H1 (cell line): Measurements from ENCODE around the gene ZMPSTE24. TPM values are rescaled to one million over a fixed set of nuclear protein-coding genes. Genes with fewer than 3 reads are reported as not detected.

Experiments used
- CTCF ChIA-PET: fragments of 300-600 bp; sonication (Branson Sonifier 250); formaldehyde crosslinking; loops from one replicate; lab custom pipeline; 2021; ENCODE audit not compliant: partially characterized antibody; lab: Charles Lee
- POLR2A ChIA-PET: fragments of 300-600 bp; sonication (Branson Sonifier 250); formaldehyde crosslinking; loops from one replicate; lab custom pipeline; 2021; ENCODE audit warnings: inconsistent platforms; ENCODE audit not compliant: partially characterized antibody; lab: Charles Lee
- DNase-seq, 2 experiments: peaks; one replicate each; pipeline versions ENCODE4 v3.0.0 to v3.0.0-alpha.2; 2010 to 2022; ENCODE audit warnings: low spot score in 2 of 2, low read depth in 1 of 2, mixed read lengths in 1 of 2
- FAIRE-seq: peaks from 2 replicates; lab custom pipeline; 2011; peaks lifted over from hg19 to GRCh38; lab: Jason Lieb, UNC
- H2AFZ ChIP-seq: 2 replicates; pipeline ENCODE4 v1.8.1; 2012; ENCODE audit warnings: low read length, inconsistent platforms
- H2AK5ac ChIP-seq: 2 replicates; pipeline ENCODE4 v1.6.1; 2013; ENCODE audit warnings: low read depth, low read length
- H2BK120ac ChIP-seq: replicated peaks from 2 replicates; pipeline ENCODE3; 2013; ENCODE audit warnings: low read depth, low read length, inconsistent platforms
- H2BK12ac ChIP-seq: 2 replicates; pipeline ENCODE4 v1.6.1; 2013; ENCODE audit warnings: low read depth, low read length
- H2BK15ac ChIP-seq: 2 replicates; pipeline ENCODE4 v1.6.1; 2013; ENCODE audit warnings: low read length
- H2BK20ac ChIP-seq: 2 replicates; pipeline ENCODE4 v1.6.1; 2013; ENCODE audit warnings: low read length
- H2BK5ac ChIP-seq: 2 replicates; pipeline ENCODE4 v1.6.1; 2013; ENCODE audit warnings: low read depth, low read length
- H3K14ac ChIP-seq: 2 replicates; pipeline ENCODE4 v1.6.1; 2013; ENCODE audit warnings: inconsistent platforms; ENCODE audit not compliant: insufficient read length
- H3K18ac ChIP-seq: 2 replicates; pipeline ENCODE4 v1.6.1; 2013; ENCODE audit warnings: low read length; ENCODE audit errors: extremely low read depth
- H3K23ac ChIP-seq: 2 replicates; pipeline ENCODE4 v1.6.1; 2013; ENCODE audit warnings: inconsistent platforms; ENCODE audit not compliant: insufficient read length
- H3K23me2 ChIP-seq: 2 replicates; pipeline ENCODE4 v1.6.1; 2013; ENCODE audit warnings: low read depth, low read length
- H3K27ac ChIP-seq: 2 replicates; pipeline ENCODE4 v1.6.1; 2011; ENCODE audit warnings: low read depth, low read length, inconsistent platforms
- H3K27me3 ChIP-seq, 4 experiments: replicated peaks in 1 of 4; 1 replicate in 1 of 4; 2 replicates in 3 of 4; pipeline versions ENCODE4 v1.6.1 to v1.8.1; 2011 to 2013; ENCODE audit warnings: low read length in 3 of 4, mild to moderate bottlenecking in 3 of 4, inconsistent platforms in 2 of 4, mixed read lengths in 2 of 4, moderate library complexity in 1 of 4; ENCODE audit not compliant: control insufficient read depth in 3 of 4, insufficient read depth in 3 of 4; ENCODE audit errors: extremely low read depth in 1 of 4
- H3K36me3 ChIP-seq, 4 experiments: 2 replicates each; pipeline versions ENCODE4 v1.6.1 to v1.8.1; 2011 to 2013; ENCODE audit warnings: mild to moderate bottlenecking in 4 of 4, low read length in 3 of 4, moderate library complexity in 2 of 4, control low read depth in 1 of 4, inconsistent platforms in 1 of 4; ENCODE audit not compliant: insufficient read depth in 4 of 4, control insufficient read depth in 2 of 4
- H3K4ac ChIP-seq: replicated peaks from 2 replicates; pipeline ENCODE3; 2013; ENCODE audit warnings: low read length, low read depth, mixed read lengths, inconsistent platforms; ENCODE audit not compliant: insufficient read length
- H3K4me1 ChIP-seq, 4 experiments: replicated peaks in 1 of 4; 1 replicate in 1 of 4; 2 replicates in 3 of 4; pipeline versions ENCODE4 v1.6.1 to v1.8.1; 2011 to 2013; ENCODE audit warnings: low read length in 3 of 4, inconsistent platforms in 2 of 4, mixed read lengths in 1 of 4; ENCODE audit not compliant: insufficient read depth in 4 of 4, control insufficient read depth in 3 of 4
- H3K4me2 ChIP-seq, 2 experiments: 2 replicates each; pipeline versions ENCODE4 v1.6.1 to v1.8.1; 2011 to 2013; ENCODE audit warnings: low read depth in 2 of 2, low read length in 2 of 2, control low read depth in 1 of 2, inconsistent platforms in 1 of 2, mild to moderate bottlenecking in 1 of 2; ENCODE audit not compliant: insufficient read depth in 1 of 2
- H3K4me3 ChIP-seq, 4 experiments: fragments of 200-600, 300-600 bp in 1 of 4; sonication (generic), shearing (Covaris generic), sonication (Bioruptor Twin) in 1 of 4; 2 replicates each; pipeline versions ENCODE4 v1.5.1 to v1.8.1; 2011 to 2016; ENCODE audit warnings: low read length in 4 of 4, low read depth in 3 of 4, control low read depth in 2 of 4, inconsistent platforms in 2 of 4, mild to moderate bottlenecking in 2 of 4, mixed read lengths in 1 of 4, moderate library complexity in 1 of 4; ENCODE audit not compliant: insufficient read depth in 2 of 4; ENCODE audit errors: extremely low read depth in 1 of 4
- H3K56ac ChIP-seq: replicated peaks from 2 replicates; pipeline ENCODE3; 2013; ENCODE audit warnings: low read depth, mild to moderate bottlenecking, mixed read lengths, low read length, inconsistent platforms; ENCODE audit not compliant: insufficient read length
- H3K79me1 ChIP-seq: 2 replicates; pipeline ENCODE4 v1.6.1; 2013; ENCODE audit warnings: low read depth, low read length, control low read depth
- H3K79me2 ChIP-seq, 2 experiments: 2 replicates each; pipeline versions ENCODE4 v1.6.1 to v1.8.1; 2012 to 2013; ENCODE audit warnings: low read length in 2 of 2, mild to moderate bottlenecking in 2 of 2, inconsistent platforms in 1 of 2; ENCODE audit not compliant: insufficient read depth in 2 of 2, control insufficient read depth in 1 of 2
- H3K9ac ChIP-seq, 4 experiments: replicated peaks in 1 of 4; 1 replicate in 1 of 4; 2 replicates in 3 of 4; pipeline versions ENCODE4 v1.6.1 to v1.8.1; 2011 to 2013; ENCODE audit warnings: low read depth in 3 of 4, low read length in 3 of 4, control low read depth in 2 of 4, mild to moderate bottlenecking in 2 of 4, moderate library complexity in 2 of 4, inconsistent platforms in 1 of 4; ENCODE audit errors: extremely low read depth in 1 of 4
- H3K9me3 ChIP-seq, 2 experiments: 2 replicates each; pipeline versions ENCODE4 v1.6.1 to v1.8.1; 2012 to 2013; ENCODE audit warnings: mild to moderate bottlenecking in 2 of 2, moderate library complexity in 2 of 2, control low read depth in 1 of 2, inconsistent platforms in 1 of 2, low read depth in 1 of 2, low read length in 1 of 2, mixed read lengths in 1 of 2; ENCODE audit not compliant: insufficient read depth in 2 of 2
- H4K20me1 ChIP-seq, 2 experiments: replicated peaks in 1 of 2; 2 replicates each; pipeline versions ENCODE3 to v1.8.1; 2011 to 2013; ENCODE audit warnings: inconsistent platforms in 2 of 2, low read length in 2 of 2, mild to moderate bottlenecking in 1 of 2; ENCODE audit not compliant: insufficient read depth in 2 of 2, control insufficient read depth in 1 of 2
- H4K5ac ChIP-seq: 2 replicates; pipeline ENCODE4 v1.6.1; 2013; ENCODE audit warnings: low read length, low read depth, mixed read lengths, inconsistent platforms; ENCODE audit not compliant: insufficient read length
- H4K8ac ChIP-seq: 2 replicates; pipeline ENCODE4 v1.8.0; 2013; ENCODE audit warnings: mild to moderate bottlenecking, moderate library complexity, low read length, inconsistent platforms; ENCODE audit not compliant: insufficient read depth; ENCODE audit errors: extremely low read depth
- H4K91ac ChIP-seq: replicated peaks from 2 replicates; pipeline ENCODE3; 2013; ENCODE audit warnings: low read length, mixed read lengths, inconsistent platforms; ENCODE audit not compliant: insufficient read length
- SRF ChIP-seq: IDR thresholded peaks from 2 replicates; pipeline ENCODE4 v1.6.1; 2011; ENCODE audit warnings: mild to moderate bottlenecking, low read depth, low read length, moderate library complexity
- YY1 ChIP-seq: IDR thresholded peaks from 2 replicates; pipeline ENCODE4 v1.6.1; 2011; ENCODE audit warnings: low read depth, mild to moderate bottlenecking, low read length
- WGBS, 2 experiments: shearing (Covaris generic) in 1 of 2; methylation state at CpG; one replicate each; pipeline versions ENCODE4 v1.1.6 to v1.1.7; 2013 to 2015; ENCODE audit warnings: low lambda C conversion rate in 2 of 2, mixed read lengths in 2 of 2, inconsistent platforms in 1 of 2, low coverage in 1 of 2, missing lambda C conversion rate in 1 of 2; ENCODE audit not compliant: insufficient replicate concordance in 2 of 2, insufficient coverage in 1 of 2, insufficient read length in 1 of 2; ENCODE audit errors: extremely low coverage in 1 of 2, missing lambda C conversion rate in 1 of 2; 5-methylcytosine and 5-hydroxymethylcytosine counted together
- polyA plus RNA-seq, 7 experiments: library from polyadenylated mRNA; depleted of rRNA in 3 of 7; stranded (reverse) in 5 of 7; unstranded in 2 of 7; fragments of >200 nt in 5 of 7; fragments of 200-250 nt in 2 of 7; gene quantifications; 1 replicate in 5 of 7; 2 replicates in 1 of 7; 4 replicates in 1 of 7; pipeline versions ENCODE4 v1.2.1 to v1.2.3, GENCODE V29; 2011 to 2013; ENCODE audit warnings: missing spikeins in 2 of 7, mixed read lengths in 2 of 7
- total RNA-seq: library from RNA; stranded (reverse); fragmentation: NEBNext Ultra II Directional; extraction: Animal tissue kit (Norgen Biotek cat#: 25700); gene quantifications from 2 replicates; pipeline ENCODE4 v1.2.1, GENCODE V29; 2021

ZMPSTE24 gene
- total and polyA plus RNA-seq, 2 of the 8 experiments (the other 6 are each of a cell fraction or from before 2014, with no cell fraction given), result 12.7 to 42.9 TPM

- POLR2A ChIA-PET, result interaction anchor here (0.6 kb wide), 1 partner anchor 225 kb away, joined by 3 read pairs; no protein-coding TSS in a partner anchor
- FAIRE-seq (no peak), DNase-seq (no peak)
- Histone ChIP-seq H2AFZ (no peak overlapping the region), H3K23ac (no peak overlapping the region), H3K14ac (no peak overlapping the region), H2BK12ac (no peak overlapping the region), H2BK5ac (no peak overlapping the region), H2BK15ac (no peak overlapping the region), H3K79me2 (no peaks in the 10 kb centered on the region), H3K56ac (no peak overlapping the region), H3K27ac (no peak overlapping the region), H2BK120ac (no peak overlapping the region), H3K79me1 (no peaks in the 10 kb centered on the region), H3K4me1 (no peaks in the 10 kb centered on the region), H3K9me3 (no peaks in the 10 kb centered on the region), H3K18ac (no peak overlapping the region), H4K8ac (no peak overlapping the region), H3K36me3 (peaks cover 0 to 4% (median 0%) of the 10 kb centered on the region in 4 experiments; a peak in 1 of 8 replicates), H3K27me3 (no peaks in the 10 kb centered on the region), H2BK20ac (no peak overlapping the region), H4K91ac (no peak overlapping the region), H4K5ac (no peak overlapping the region), H3K4me2 (no peak overlapping the region), H3K4me3 (no peak overlapping the region), H2AK5ac (no peak overlapping the region), H3K23me2 (no peaks in the 10 kb centered on the region), H3K9ac (no peak overlapping the region), H3K4ac (no peak overlapping the region), H4K20me1 (no peaks in the 10 kb centered on the region)
- CTCF ChIA-PET, result interaction anchor here (0.9 to 1.5 kb wide), 3 partner anchors 73 to 89 kb away, joined by 3 to 4 read pairs (median 3); no protein-coding TSS in a partner anchor
- TF ChIP-seq YY1 (peak; percentile 19; the same call in 1 of the 2 replicates), SRF (no peak)
- 91% methylated on average over 3 of the region's 3 CpGs; no CpG with 5 or more reads in 1 of the 2 experiments for WGBS, 2 experiments
Observed at GRCh38 chr1:40226192-40226591, 31.8 kb upstream of the ZMPSTE24 start.
